Loucy (cell line): Measurements from ENCODE around the gene PRF1.
"Not testable (repeated sequence)": the region's sequence is repeated elsewhere in the genome, so short reads cannot be mapped to it uniquely, and the experiment has no call there.

ENCODE experiments used
- H2AFZ ChIP-seq: fragments of 200-600 bp; sonication (generic); 2 replicates; pipeline ENCODE4 v1.6.0; 2016; ENCODE audit warnings: antibody characterized with exemption, mild to moderate bottlenecking, low read length, moderate library complexity
- H3F3A ChIP-seq: fragments of 200-600 bp; 2 replicates; pipeline ENCODE4 v1.6.0; 2016; ENCODE audit warnings: antibody characterized with exemption, low read depth, mild to moderate bottlenecking
- H3K27me3 ChIP-seq: fragments of 200-600 bp; sonication (generic); 2 replicates; pipeline ENCODE4 v1.6.1; 2014; ENCODE audit warnings: low read length, mild to moderate bottlenecking; ENCODE audit not compliant: insufficient read depth, poor library complexity, severe bottlenecking
- H3K36me3 ChIP-seq: fragments of 200-600 bp; sonication (generic); 2 replicates; pipeline ENCODE4 v1.6.1; 2016; ENCODE audit warnings: low read length; ENCODE audit not compliant: insufficient read depth
- H3K4me1 ChIP-seq: fragments of 200-600 bp; sonication (generic); 2 replicates; pipeline ENCODE4 v1.5.1; 2014; ENCODE audit warnings: low read length, mild to moderate bottlenecking; ENCODE audit not compliant: insufficient read depth, poor library complexity, severe bottlenecking
- H3K4me2 ChIP-seq: fragments of 200-600 bp; sonication (generic); 2 replicates; pipeline ENCODE4 v1.6.0; 2014; ENCODE audit warnings: antibody characterized with exemption, low read length, low read depth, mild to moderate bottlenecking; ENCODE audit not compliant: poor library complexity, severe bottlenecking
- H3K4me3 ChIP-seq: fragments of 200-600 bp; sonication (generic); 2 replicates; pipeline ENCODE4 v1.5.1; 2014; ENCODE audit warnings: low read length, mild to moderate bottlenecking, mixed read lengths; ENCODE audit not compliant: poor library complexity, severe bottlenecking
- H3K79me2 ChIP-seq: fragments of 200-600 bp; sonication (generic); 2 replicates; pipeline ENCODE4 v1.6.1; 2014; ENCODE audit warnings: low read length; ENCODE audit not compliant: insufficient read depth
- H3K9ac ChIP-seq: fragments of 200-600 bp; sonication (generic); 2 replicates; pipeline ENCODE4 v1.6.0; 2014; ENCODE audit warnings: mild to moderate bottlenecking, low read depth, low read length, moderate library complexity; ENCODE audit not compliant: poor library complexity, severe bottlenecking
- H3K9me2 ChIP-seq: fragments of 200-600 bp; sonication (generic); replicated peaks from 2 replicates; pipeline ENCODE4 v1.6.1; 2016; ENCODE audit warnings: low read depth, low read length, mixed read lengths
- H3K9me3 ChIP-seq: fragments of 200-600 bp; sonication (generic); 2 replicates; pipeline ENCODE4 v1.6.1; 2014; ENCODE audit warnings: mild to moderate bottlenecking, antibody characterized with exemption, low read length, low read depth; ENCODE audit not compliant: insufficient read depth
- H4K20me1 ChIP-seq: fragments of 200-600 bp; sonication (generic); 2 replicates; pipeline ENCODE4 v1.6.0; 2014; ENCODE audit warnings: antibody characterized with exemption, low read length, mild to moderate bottlenecking; ENCODE audit not compliant: insufficient read depth, poor library complexity, severe bottlenecking
- EZH2phosphoT487 ChIP-seq: fragments of 200-600 bp; IDR thresholded peaks from 2 replicates; pipeline ENCODE4 v1.6.1; 2018; ENCODE audit warnings: antibody characterized with exemption, mild to moderate bottlenecking, moderate library complexity, borderline replicate concordance
- TF ChIP-seq, protein P1 (sequence below): fragments of 200-600 bp; sonication (generic); conservative IDR thresholded peaks from 2 replicates; pipeline ENCODE4 v1.5.1; 2014; ENCODE audit warnings: mild to moderate bottlenecking, antibody characterized with exemption, low read length

Gene PRF1

DNA sequence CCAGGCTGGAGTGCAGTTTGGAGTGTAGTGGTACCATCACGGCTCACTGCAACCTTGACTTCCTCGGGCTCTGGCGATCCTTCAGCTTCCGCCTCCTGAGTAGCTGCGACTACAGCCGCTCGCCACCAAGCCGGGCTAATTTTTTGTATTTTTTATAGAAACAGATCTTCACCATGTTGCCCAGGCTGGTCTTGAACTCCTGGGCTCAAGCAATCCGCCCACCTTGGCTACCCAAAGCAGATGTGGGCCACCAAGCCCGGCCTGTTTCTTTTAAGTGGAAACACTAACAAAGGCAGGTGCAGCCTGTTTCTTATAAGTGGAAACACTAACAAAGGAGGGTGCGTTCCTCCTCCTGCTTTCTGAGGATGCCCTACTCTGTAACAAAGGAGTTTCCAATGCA lies 18.2 kb downstream of the PRF1 start:
- H3F3A ChIP-seq = no peaks in the 10 kb centered on the region
- TF ChIP-seq, protein P1, sequence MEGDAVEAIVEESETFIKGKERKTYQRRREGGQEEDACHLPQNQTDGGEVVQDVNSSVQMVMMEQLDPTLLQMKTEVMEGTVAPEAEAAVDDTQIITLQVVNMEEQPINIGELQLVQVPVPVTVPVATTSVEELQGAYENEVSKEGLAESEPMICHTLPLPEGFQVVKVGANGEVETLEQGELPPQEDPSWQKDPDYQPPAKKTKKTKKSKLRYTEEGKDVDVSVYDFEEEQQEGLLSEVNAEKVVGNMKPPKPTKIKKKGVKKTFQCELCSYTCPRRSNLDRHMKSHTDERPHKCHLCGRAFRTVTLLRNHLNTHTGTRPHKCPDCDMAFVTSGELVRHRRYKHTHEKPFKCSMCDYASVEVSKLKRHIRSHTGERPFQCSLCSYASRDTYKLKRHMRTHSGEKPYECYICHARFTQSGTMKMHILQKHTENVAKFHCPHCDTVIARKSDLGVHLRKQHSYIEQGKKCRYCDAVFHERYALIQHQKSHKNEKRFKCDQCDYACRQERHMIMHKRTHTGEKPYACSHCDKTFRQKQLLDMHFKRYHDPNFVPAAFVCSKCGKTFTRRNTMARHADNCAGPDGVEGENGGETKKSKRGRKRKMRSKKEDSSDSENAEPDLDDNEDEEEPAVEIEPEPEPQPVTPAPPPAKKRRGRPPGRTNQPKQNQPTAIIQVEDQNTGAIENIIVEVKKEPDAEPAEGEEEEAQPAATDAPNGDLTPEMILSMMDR = no peak
- no peak for TF ChIP-seq EZH2phosphoT487
- no peaks in the 10 kb centered on the region for H3K27me3 ChIP-seq
- no peak overlapping the region for H2AFZ ChIP-seq
- no peaks in the 10 kb centered on the region for H3K9me3 ChIP-seq
- H3K4me2 ChIP-seq = peak overlapping the region; percentile 67
- H3K4me3 ChIP-seq = peak overlapping the region; percentile 24
- H3K79me2 ChIP-seq = no peaks in the 10 kb centered on the region
- peak overlapping the region; percentile 57 for H3K9ac ChIP-seq
- H3K9me2 ChIP-seq = no peaks in the 10 kb centered on the region
- peaks cover 58% of the 10 kb centered on the region for H3K4me1 ChIP-seq
- H3K36me3 ChIP-seq = no peaks in the 10 kb centered on the region
- H4K20me1 ChIP-seq = no peaks in the 10 kb centered on the region

DNA sequence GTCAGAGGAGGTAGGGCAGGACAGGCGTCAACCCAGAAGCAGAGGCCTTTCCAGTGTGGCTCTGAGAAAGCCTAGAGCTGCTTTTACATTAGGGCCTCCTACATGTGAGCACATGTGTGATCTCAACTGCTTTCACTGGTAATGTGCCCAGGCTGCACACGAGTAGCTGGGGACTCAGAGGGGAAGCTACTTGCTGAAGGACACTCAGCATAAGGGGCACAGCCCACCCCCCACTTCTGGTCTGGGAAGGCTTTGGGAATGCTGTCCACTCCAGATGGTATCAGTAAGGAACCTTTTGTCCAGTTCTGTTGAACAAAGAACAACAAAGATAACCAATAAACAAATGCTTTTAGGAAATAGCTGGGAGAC lies 18.9 kb downstream of the PRF1 start:
- H3K4me3 ChIP-seq = no peak overlapping the region
- peak overlapping the region; percentile 57 for H3K9ac ChIP-seq
- H3K9me2 ChIP-seq = no peaks in the 10 kb centered on the region
- no peaks in the 10 kb centered on the region for H3K9me3 ChIP-seq
- no peaks in the 10 kb centered on the region for H4K20me1 ChIP-seq
- 0 out of 2 replicates have a peak, but pooled peaks cover 3% of the 10 kb centered on the region for H3F3A ChIP-seq
- no peak overlapping the region for H2AFZ ChIP-seq
- TF ChIP-seq, protein P1 = no peak
- no peak for TF ChIP-seq EZH2phosphoT487
- H3K79me2 ChIP-seq = no peaks in the 10 kb centered on the region
- H3K36me3 ChIP-seq = no peaks in the 10 kb centered on the region
- H3K4me1 ChIP-seq = peaks cover 56% of the 10 kb centered on the region
- H3K4me2 ChIP-seq = no peak overlapping the region
- H3K27me3 ChIP-seq = no peaks in the 10 kb centered on the region

DNA sequence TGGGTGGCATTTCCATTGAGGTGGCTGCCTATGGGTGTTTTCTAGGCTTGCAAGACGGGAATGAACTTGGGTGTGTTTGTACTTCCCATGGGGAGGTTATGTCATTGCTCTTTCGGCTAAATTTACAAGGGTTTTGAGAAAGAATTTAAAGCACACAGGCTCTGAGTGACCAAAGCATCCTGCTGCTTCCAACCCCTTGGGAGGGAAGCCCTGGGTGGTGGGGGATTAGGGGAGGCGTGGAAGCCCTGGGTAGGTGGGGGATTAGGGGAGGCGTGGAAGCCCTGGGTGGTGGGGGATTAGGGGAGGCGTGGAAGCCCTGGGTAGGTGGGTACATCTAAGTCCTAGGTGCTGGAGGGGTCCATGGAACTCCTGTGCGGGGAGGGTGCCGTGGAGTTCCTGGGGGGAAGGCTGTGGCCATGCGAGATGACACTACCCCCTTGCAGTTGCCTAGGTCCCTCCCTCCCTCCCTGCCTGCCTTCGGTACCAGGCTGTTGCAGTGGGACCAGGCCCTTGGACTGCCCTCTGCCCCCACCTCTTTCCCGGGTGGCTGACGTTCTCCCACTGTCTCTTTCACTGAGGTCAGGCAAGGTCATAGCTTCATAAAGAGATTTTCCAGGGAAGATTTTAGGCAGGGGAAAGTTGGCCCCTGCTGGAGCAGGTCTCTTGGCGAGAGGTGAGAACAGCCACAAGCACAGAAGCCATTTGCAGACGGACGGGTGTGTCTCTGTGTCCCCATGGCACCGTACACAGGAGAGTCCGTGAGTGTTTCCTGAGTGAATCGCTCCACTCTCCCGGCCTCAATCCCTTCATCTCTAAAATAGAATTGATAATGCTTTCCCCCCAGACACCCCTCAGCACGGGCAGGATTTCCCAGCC lies 19.5 kb downstream of the PRF1 start:
- no peaks in the 10 kb centered on the region for H3K9me3 ChIP-seq
- 0 out of 2 replicates have a peak, but pooled peaks cover 5% of the 10 kb centered on the region for H3F3A ChIP-seq
- H3K4me1 ChIP-seq = peaks cover 56% of the 10 kb centered on the region
- H3K9ac ChIP-seq = no peak overlapping the region
- H3K4me3 ChIP-seq = no peak overlapping the region
- TF ChIP-seq EZH2phosphoT487 = no peak
- TF ChIP-seq, protein P1 = no peak
- H3K4me2 ChIP-seq = no peak overlapping the region
- no peak overlapping the region for H2AFZ ChIP-seq
- no peaks in the 10 kb centered on the region for H3K79me2 ChIP-seq
- no peaks in the 10 kb centered on the region for H3K36me3 ChIP-seq
- no peaks in the 10 kb centered on the region for H3K27me3 ChIP-seq
- no peaks in the 10 kb centered on the region for H4K20me1 ChIP-seq
- no peaks in the 10 kb centered on the region for H3K9me2 ChIP-seq

DNA sequence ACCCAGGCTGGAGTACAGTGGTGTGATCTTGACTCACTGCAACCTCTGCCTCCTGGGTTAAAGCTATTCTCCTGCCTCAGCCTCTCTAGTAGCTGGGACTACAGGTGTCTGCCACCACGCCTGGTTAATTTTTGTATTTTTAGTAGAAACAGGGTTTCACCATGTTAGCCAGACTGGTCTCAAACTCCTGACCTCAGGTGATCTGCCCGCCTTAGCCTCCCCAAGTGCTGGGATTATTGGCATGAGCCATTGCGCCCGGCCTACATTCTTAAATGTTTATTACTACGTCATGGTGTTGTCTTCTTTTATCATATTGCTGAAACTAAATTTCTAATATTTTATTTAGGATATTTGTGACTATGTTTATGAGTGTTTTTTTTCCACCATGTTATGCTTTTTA lies 21.4 kb downstream of the PRF1 start:
- not testable (repeated sequence) for H3K4me2 ChIP-seq, H3K9ac ChIP-seq, H3K9me2 ChIP-seq, H3K9me3 ChIP-seq, H3K79me2 ChIP-seq, H4K20me1 ChIP-seq, H3K27me3 ChIP-seq, H2AFZ ChIP-seq, H3K36me3 ChIP-seq, H3K4me3 ChIP-seq
- H3K4me1 ChIP-seq = peaks cover 67% of the 10 kb centered on the region
- H3F3A ChIP-seq = peaks cover 13% of the 10 kb centered on the region; the same call in 1 of the 2 replicates
